HepG2 (cell line): ENCODE measurements around the gene HTD2. TPM values are rescaled to one million over a fixed set of nuclear protein-coding genes. Genes with fewer than 3 reads are reported as not detected.
A peak's percentile ranks its signal among the peaks of the same experiment; 100 is the strongest.

ENCODE experiments used
- ARNTL ChIP-seq: sonication (generic); formaldehyde crosslinking; IDR thresholded peaks from 2 replicates; pipeline ENCODE4 v1.4.0; 2020; ENCODE audit warnings: mild to moderate bottlenecking, missing genetic modification reagents
- ATM ChIP-seq: fragments of 450-650 bp; IDR thresholded peaks from 2 replicates; pipeline ENCODE4 v1.7.1; 2017; ENCODE audit warnings: mild to moderate bottlenecking, borderline replicate concordance
- BCL3 ChIP-seq: sonication (generic); formaldehyde crosslinking; IDR thresholded peaks from 2 replicates; pipeline ENCODE4 v1.5.1; 2020; ENCODE audit warnings: mild to moderate bottlenecking, missing genetic modification reagents, moderate library complexity
- CCDC6 ChIP-seq: sonication (generic); formaldehyde crosslinking; IDR thresholded peaks from 2 replicates; pipeline ENCODE4 v1.8.1; 2022; ENCODE audit warnings: mild to moderate bottlenecking, missing genetic modification reagents, moderate library complexity
- FOXA1 ChIP-seq, 2 experiments: fragments of 450-650 bp in 1 of 2; sonication (generic) in 1 of 2; formaldehyde crosslinking in 1 of 2; IDR thresholded peaks; 2 replicates each; pipeline versions ENCODE4 v1.4.0 to v1.6.1; 2016 to 2020; ENCODE audit warnings: missing genetic modification reagents in 1 of 2
- FOXP1 ChIP-seq, 2 experiments: fragments of 450-650 bp in 1 of 2; IDR thresholded peaks; 2 replicates each; pipeline ENCODE4 v1.6.1; 2017 to 2018; ENCODE audit warnings: antibody characterized with exemption in 1 of 2
- GATAD1 ChIP-seq: IDR thresholded peaks from 2 replicates; pipeline ENCODE4 v1.6.1; 2016; ENCODE audit warnings: missing genetic modification reagents, missing compliant biosample characterization
- HOXA9 ChIP-seq: sonication (generic); formaldehyde crosslinking; IDR thresholded peaks from 2 replicates; pipeline ENCODE4 v1.8.1; 2022; ENCODE audit warnings: missing genetic modification reagents, mild to moderate bottlenecking, moderate library complexity, borderline replicate concordance
- IRX3 ChIP-seq: sonication (generic); formaldehyde crosslinking; IDR thresholded peaks from 2 replicates; pipeline ENCODE4 v1.8.1; 2023; ENCODE audit warnings: mild to moderate bottlenecking, low read depth, missing genetic modification reagents, borderline replicate concordance
- MAFF ChIP-seq: IDR thresholded peaks from 2 replicates; pipeline ENCODE4 v1.6.1; 2011; ENCODE audit warnings: low read depth, low read length, improper control_type of control experiment
- MEIS2 ChIP-seq: sonication (generic); formaldehyde crosslinking; IDR thresholded peaks from 2 replicates; pipeline ENCODE4 v1.9.0; 2021; ENCODE audit warnings: mild to moderate bottlenecking, missing genetic modification reagents
- NR2F1 ChIP-seq, 2 experiments: fragments of 450-650 bp in 1 of 2; formaldehyde crosslinking in 1 of 2; IDR thresholded peaks; 2 replicates each; pipeline versions ENCODE4 v1.5.0 to v1.6.1; 2016 to 2020; ENCODE audit warnings: mild to moderate bottlenecking in 1 of 2, missing compliant biosample characterization in 1 of 2, missing genetic modification reagents in 1 of 2, moderate library complexity in 1 of 2
- RFX3 ChIP-seq: IDR thresholded peaks from 2 replicates; pipeline ENCODE4 v1.6.1; 2016; ENCODE audit warnings: missing biosample characterization, missing genetic modification reagents
- SIN3B ChIP-seq: fragments of 150-350 bp; IDR thresholded peaks from 2 replicates; pipeline ENCODE4 v1.6.1; 2014; ENCODE audit warnings: low read length
- SMAD3 ChIP-seq: sonication (generic); formaldehyde crosslinking; IDR thresholded peaks from 2 replicates; pipeline ENCODE4 v1.4.0; 2020; ENCODE audit warnings: missing genetic modification reagents
- SP4 ChIP-seq: sonication (generic); formaldehyde crosslinking; IDR thresholded peaks from 2 replicates; pipeline ENCODE4 v1.8.1; 2023; ENCODE audit warnings: mild to moderate bottlenecking, missing genetic modification reagents
- TBP ChIP-seq: sonication (generic); formaldehyde crosslinking; IDR thresholded peaks from 2 replicates; pipeline ENCODE4 v1.5.0; 2020; ENCODE audit warnings: missing genetic modification reagents
- YEATS2 ChIP-seq: sonication (generic); formaldehyde crosslinking; IDR thresholded peaks from 2 replicates; pipeline ENCODE4 v1.4.0; 2020; ENCODE audit warnings: missing genetic modification reagents, borderline replicate concordance
- ZBTB3 ChIP-seq: sonication (generic); formaldehyde crosslinking; IDR thresholded peaks from 2 replicates; pipeline ENCODE4 v1.4.0; 2020; ENCODE audit warnings: low read depth, mild to moderate bottlenecking, moderate library complexity, missing genetic modification reagents, borderline replicate concordance
- ZBTB38 ChIP-seq: sonication (generic); formaldehyde crosslinking; IDR thresholded peaks from 2 replicates; pipeline ENCODE4 v1.5.1; 2020; ENCODE audit warnings: mild to moderate bottlenecking, missing genetic modification reagents
- ZC3H4 ChIP-seq: sonication (generic); formaldehyde crosslinking; IDR thresholded peaks from 2 replicates; pipeline ENCODE4 v1.4.0; 2020; ENCODE audit warnings: missing genetic modification reagents, borderline replicate concordance
- ZNF280B ChIP-seq: sonication (generic); formaldehyde crosslinking; IDR thresholded peaks from 2 replicates; pipeline ENCODE4 v1.5.0; 2020; ENCODE audit warnings: missing genetic modification reagents, mild to moderate bottlenecking, borderline replicate concordance
- ZNF652 ChIP-seq: IDR thresholded peaks from 2 replicates; pipeline ENCODE4 v1.6.1; 2016; ENCODE audit warnings: low read depth, borderline replicate concordance
- ZNF746 ChIP-seq: sonication (generic); formaldehyde crosslinking; IDR thresholded peaks from 2 replicates; pipeline ENCODE4 v1.8.0; 2022; ENCODE audit warnings: mild to moderate bottlenecking, missing genetic modification reagents
- ZNF749 ChIP-seq: sonication (generic); formaldehyde crosslinking; IDR thresholded peaks from 2 replicates; pipeline ENCODE4 v1.8.0; 2022; ENCODE audit warnings: mild to moderate bottlenecking, missing genetic modification reagents, moderate library complexity, borderline replicate concordance
- ZNF768 ChIP-seq: sonication (generic); formaldehyde crosslinking; IDR thresholded peaks from 2 replicates; pipeline ENCODE4 v1.4.0; 2020; ENCODE audit warnings: missing genetic modification reagents
- polyA plus RNA-seq, 8 experiments: library from polyadenylated mRNA; depleted of rRNA in 3 of 8; stranded (reverse) in 7 of 8; unstranded in 1 of 8; fragments of >200 nt; fragmentation: Illumina TruSeq in 4 of 8; extraction: Trizol in 4 of 8; gene quantifications; 2 replicates each; pipeline versions ENCODE4 v1.2.1 to v1.2.3, GENCODE V29; 2011 to 2016; ENCODE audit warnings: low read depth in 4 of 8, missing spikeins in 1 of 8, mixed read lengths in 1 of 8; ENCODE audit not compliant: insufficient read depth in 1 of 8
- total RNA-seq, 5 experiments: library from RNA; depleted of rRNA; stranded (reverse); fragments of >200 nt; fragmentation: Illumina TruSeq; extraction: Trizol; gene quantifications; 2 replicates each; pipeline ENCODE4 v1.2.3, GENCODE V29; 2016; ENCODE audit warnings: low read depth in 1 of 5

Gene HTD2
- total and polyA plus RNA-seq, 2 of the 13 experiments (the other 11 are each of a cell fraction or from before 2014, with no cell fraction given): 8.6 to 13.7 TPM

GRCh38 chr3:58332575-58333188 lies 26.4 kb downstream of the HTD2 start, which contains the start of gene PXK (continued):
- TF ChIP-seq ZNF280B (CRISPR knock-in tag) (no peak), YEATS2 (CRISPR knock-in tag) (no peak), ARNTL (CRISPR knock-in tag) (peak; percentile 23; the same call in 1 of the 2 replicates), ATM (no peak), SMAD3 (no peak), RFX3 (no peak), FOXA1 (IDR thresholded peaks at IDR 0.05) (no peak), FOXA1 (CRISPR knock-in tag; IDR thresholded peaks at IDR 0.05) (0 out of 2 replicates have a peak, but pooled peaks have one; percentile 56), SP4 (CRISPR knock-in tag) (peak; percentile 41; the same call in 1 of the 2 replicates), CCDC6 (CRISPR knock-in tag) (peak; percentile 78; the same call in 1 of the 2 replicates), ZNF749 (CRISPR knock-in tag) (0 out of 2 replicates have a peak, but pooled peaks have one; percentile 53), GATAD1 (peak; percentile 23; the same call in 1 of the 2 replicates), NR2F1 (CRISPR knock-in tag; IDR thresholded peaks at IDR 0.05) (no peak), ZBTB38 (peak; percentile 33; the same call in 1 of the 2 replicates), ZBTB3 (peak; percentile 29; the same call in 1 of the 2 replicates), IRX3 (CRISPR knock-in tag) (peak; percentile 57; the same call in 1 of the 2 replicates), SIN3B (no peak), FOXP1 (IDR thresholded peaks at IDR 0.05) (no peak), FOXP1 (CRISPR knock-in tag; IDR thresholded peaks at IDR 0.05) (no peak), ZNF746 (CRISPR knock-in tag) (no peak), MAFF (no peak), ZNF768 (peak; percentile 90), MEIS2 (CRISPR knock-in tag) (peak; percentile 74; the same call in 1 of the 2 replicates), BCL3 (CRISPR knock-in tag) (peak; percentile 97), ZNF652 (CRISPR knock-in tag) (no peak), TBP (CRISPR knock-in tag) (no peak), ZC3H4 (CRISPR knock-in tag) (no peak), HOXA9 (CRISPR knock-in tag) (peak; percentile 57; the same call in 1 of the 2 replicates)
